ENCODE measurements around the gene HS3ST4. TPM values are rescaled to one million over a fixed set of nuclear protein-coding genes. Genes with fewer than 3 reads are reported as not detected.

HS3ST4 gene
- total and polyA plus RNA-seq, 2 of the 8 experiments (the other 6 are each of a cell fraction or from before 2014, with no cell fraction given), result 1.9 to 3.3 TPM

DNA sequence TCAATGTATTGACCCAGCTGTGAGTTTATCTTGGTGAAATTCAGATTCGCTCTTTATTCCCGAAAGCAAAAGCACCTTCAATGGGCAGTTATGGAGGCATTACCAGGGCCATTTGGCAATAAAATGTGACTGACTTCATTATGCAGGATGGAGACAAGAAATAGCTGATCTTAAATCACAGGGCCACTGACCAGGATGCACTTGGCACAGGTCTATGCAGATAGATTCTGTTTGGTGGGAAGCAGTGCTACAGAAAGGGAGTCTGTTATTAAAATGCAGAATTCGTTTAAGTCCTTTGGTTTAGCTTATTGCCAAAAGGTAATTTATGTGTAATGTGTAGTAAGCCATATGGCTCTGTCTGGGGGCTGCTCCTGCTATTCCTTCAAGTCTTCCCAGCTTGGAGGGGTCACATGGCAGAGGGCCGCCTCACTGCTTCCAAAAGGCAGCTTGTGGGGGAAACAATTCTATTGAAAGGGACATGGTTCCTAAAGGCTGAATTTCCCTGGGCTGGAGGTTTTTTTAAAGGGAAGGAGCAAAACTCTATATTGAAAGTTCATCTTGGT is 239.8 kb downstream of the HS3ST4 start:
- Histone ChIP-seq H2BK12ac (ENCODE audit: low read depth, low read length) (no peak overlapping the region), H3K4me2 (ENCODE audit: insufficient read depth in 1 of 2, low read depth in 2 of 2, low read length in 2 of 2) (no peak overlapping the region), H3K36me3 (ENCODE audit: control insufficient read depth in 2 of 4, insufficient read depth in 4 of 4, low read length in 3 of 4) (no peaks in the 10 kb centered on the region), H2AFZ (ENCODE audit: low read length) (no peak overlapping the region), H3K4me1 (replicated peaks in 1 of 4; ENCODE audit: control insufficient read depth in 3 of 4, insufficient read depth in 4 of 4, low read length in 3 of 4) (no peaks in the 10 kb centered on the region), H4K5ac (ENCODE audit: insufficient read length, low read depth, low read length) (no peak overlapping the region), H3K4ac (replicated peaks; ENCODE audit: insufficient read length, low read depth, low read length) (no peak overlapping the region), H3K79me1 (ENCODE audit: low read depth, low read length) (no peaks in the 10 kb centered on the region), H3K27me3 (replicated peaks in 1 of 4; ENCODE audit: control insufficient read depth in 3 of 4, extremely low read depth in 1 of 4, insufficient read depth in 3 of 4, low read length in 3 of 4) (no peaks in the 10 kb centered on the region), H2BK5ac (ENCODE audit: low read depth, low read length) (no peak overlapping the region), H3K56ac (replicated peaks; ENCODE audit: insufficient read length, low read depth, low read length) (no peak overlapping the region), H3K23me2 (ENCODE audit: low read depth, low read length) (no peaks in the 10 kb centered on the region), H3K4me3 (ENCODE audit: extremely low read depth in 1 of 4, insufficient read depth in 2 of 4, low read depth in 3 of 4, low read length in 4 of 4) (no peak overlapping the region), H3K18ac (ENCODE audit: extremely low read depth, low read length) (no peak overlapping the region), H3K9me3 (ENCODE audit: insufficient read depth in 2 of 2, low read depth in 1 of 2, low read length in 1 of 2) (0 out of 4 replicates have a peak, but pooled peaks cover 0 to 2% of the 10 kb centered on the region in 2 experiments), H3K27ac (ENCODE audit: low read depth, low read length) (no peak overlapping the region), H3K14ac (ENCODE audit: insufficient read length) (no peak overlapping the region), H3K23ac (ENCODE audit: insufficient read length) (no peak overlapping the region), H3K9ac (replicated peaks in 1 of 4; ENCODE audit: extremely low read depth in 1 of 4, low read depth in 3 of 4, low read length in 3 of 4) (no peak overlapping the region), H4K8ac (ENCODE audit: extremely low read depth, insufficient read depth, low read length) (no peak overlapping the region), H3K79me2 (ENCODE audit: control insufficient read depth in 1 of 2, insufficient read depth in 2 of 2, low read length in 2 of 2) (no peaks in the 10 kb centered on the region), H2BK20ac (ENCODE audit: low read length) (no peak overlapping the region), H2BK120ac (replicated peaks; ENCODE audit: low read depth, low read length) (no peak overlapping the region), H2AK5ac (ENCODE audit: low read depth, low read length) (no peak overlapping the region), H2BK15ac (ENCODE audit: low read length) (no peak overlapping the region), H4K20me1 (replicated peaks in 1 of 2; ENCODE audit: control insufficient read depth in 1 of 2, insufficient read depth in 2 of 2, low read length in 2 of 2) (no peaks in the 10 kb centered on the region), H4K91ac (replicated peaks; ENCODE audit: insufficient read length, low read length) (no peak overlapping the region)
- ChIA-PET CTCF (ENCODE audit: partially characterized antibody) (no interaction called here), POLR2A (ENCODE audit: partially characterized antibody) (no interaction called here)
- DNase-seq (ENCODE audit: low read depth in 1 of 2, low spot score in 2 of 2) (no peak), FAIRE-seq (no peak)
- WGBS, 2 experiments (ENCODE audit: extremely low coverage in 1 of 2, insufficient coverage in 1 of 2, insufficient read length in 1 of 2, insufficient replicate concordance in 2 of 2, low coverage in 1 of 2, low lambda C conversion rate in 2 of 2, missing lambda C conversion rate in 1 of 2), result 81% methylated on average over 4 of the region's 4 CpGs; no CpG with 5 or more reads in 1 of the 2 experiments
- TF ChIP-seq, protein P1, sequence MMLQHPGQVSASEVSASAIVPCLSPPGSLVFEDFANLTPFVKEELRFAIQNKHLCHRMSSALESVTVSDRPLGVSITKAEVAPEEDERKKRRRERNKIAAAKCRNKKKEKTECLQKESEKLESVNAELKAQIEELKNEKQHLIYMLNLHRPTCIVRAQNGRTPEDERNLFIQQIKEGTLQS (IDR thresholded peaks at IDR 0.05; ENCODE audit: insufficient read depth, low read depth, low read length), result no peak
- no peak for TF ChIP-seq CBX5 (IDR thresholded peaks at IDR 0.05; ENCODE audit: low read depth, low read length)
